Fibroblast of gingiva (primary cell): Measurements from ENCODE around the gene CLDN18.

ENCODE experiments used
- DNase-seq: peaks from one replicate; pipeline ENCODE4 v3.0.0-alpha.2; 2011; ENCODE audit warnings: low read depth

Gene CLDN18

GRCh38 chr3:138025553-138025952 is 15.6 kb downstream of the CLDN18 start:
- DNase-seq: no peak

GRCh38 chr3:138027821-138028220 is 17.9 kb downstream of the CLDN18 start:
- DNase-seq: no peak

- DNase-seq: no peak
Observed at GRCh38 chr3:138030734-138031280, 20.8 kb downstream of the CLDN18 start.

GRCh38 chr3:138031536-138031935 is 21.6 kb downstream of the CLDN18 start:
- no peak for DNase-seq

- no peak for DNase-seq
Observed at GRCh38 chr3:138032567-138032966, 22.6 kb downstream of the CLDN18 start.

- no peak for DNase-seq
Observed at GRCh38 chr3:138033202-138033691, 23.3 kb downstream of the CLDN18 start.

GRCh38 chr3:138034918-138035317 is 25.0 kb downstream of the CLDN18 start:
- no peak for DNase-seq

- DNase-seq: no peak
Observed at GRCh38 chr3:138036572-138036971, 26.6 kb downstream of the CLDN18 start.

GRCh38 chr3:138038725-138039462 is 28.9 kb downstream of the CLDN18 start:
- DNase-seq: no peak

GRCh38 chr3:138042043-138042442 is 32.1 kb downstream of the CLDN18 start:
- peak; percentile 52 for DNase-seq

GRCh38 chr3:138043266-138044029 is 33.5 kb downstream of the CLDN18 start:
- DNase-seq: peak; percentile 62

- DNase-seq: no peak
Observed at GRCh38 chr3:138046085-138046484, 36.1 kb downstream of the CLDN18 start.

- no peak for DNase-seq
Observed at GRCh38 chr3:138046955-138047354, 37.0 kb downstream of the CLDN18 start.

GRCh38 chr3:138047596-138048158 is 37.7 kb downstream of the CLDN18 start:
- no peak for DNase-seq

GRCh38 chr3:138049157-138049919 is 39.4 kb downstream of the CLDN18 start:
- DNase-seq: peak; percentile 72

GRCh38 chr3:138051947-138052802 is 42.2 kb downstream of the CLDN18 start:
- peak; percentile 21 for DNase-seq

GRCh38 chr3:138054057-138054456 is 44.1 kb downstream of the CLDN18 start:
- DNase-seq: no peak

GRCh38 chr3:138057384-138057783 is 47.4 kb downstream of the CLDN18 start:
- DNase-seq: no peak

- DNase-seq: peak; percentile 45
Observed at GRCh38 chr3:138059261-138059660, 49.3 kb downstream of the CLDN18 start.

- no peak for DNase-seq
Observed at GRCh38 chr3:138060792-138061191, 50.8 kb downstream of the CLDN18 start.

GRCh38 chr3:138062037-138062436 is 52.1 kb downstream of the CLDN18 start:
- no peak for DNase-seq
